Cardiac fibroblast (primary cell): ENCODE data around the gene CCDC110.

ENCODE experiments used
- DNase-seq, 2 donors: peaks; one replicate each; pipeline versions ENCODE4 v3.0.0 to v3.0.0-alpha.2; 2010; ENCODE audit warnings: low read depth in 2 of 2
- H3K4me3 ChIP-seq, 2 donors: replicated peaks in 1 of 2; 1 replicate in 1 of 2; 2 replicates in 1 of 2; pipeline ENCODE4 v1.5.1; 2011; ENCODE audit warnings: low read depth in 2 of 2, low read length in 2 of 2, mild to moderate bottlenecking in 2 of 2, moderate library complexity in 1 of 2
- TF ChIP-seq, protein P1 (sequence below): IDR thresholded peaks from one replicate; pipeline ENCODE4 v1.5.1; 2011; ENCODE audit warnings: low read depth, mild to moderate bottlenecking, low read length, inconsistent platforms

The CCDC110 gene

GRCh38 chr4:185411849-185412248, 59.7 kb downstream of the CCDC110 start:
- DNase-seq = no peak
- TF ChIP-seq, protein P1, sequence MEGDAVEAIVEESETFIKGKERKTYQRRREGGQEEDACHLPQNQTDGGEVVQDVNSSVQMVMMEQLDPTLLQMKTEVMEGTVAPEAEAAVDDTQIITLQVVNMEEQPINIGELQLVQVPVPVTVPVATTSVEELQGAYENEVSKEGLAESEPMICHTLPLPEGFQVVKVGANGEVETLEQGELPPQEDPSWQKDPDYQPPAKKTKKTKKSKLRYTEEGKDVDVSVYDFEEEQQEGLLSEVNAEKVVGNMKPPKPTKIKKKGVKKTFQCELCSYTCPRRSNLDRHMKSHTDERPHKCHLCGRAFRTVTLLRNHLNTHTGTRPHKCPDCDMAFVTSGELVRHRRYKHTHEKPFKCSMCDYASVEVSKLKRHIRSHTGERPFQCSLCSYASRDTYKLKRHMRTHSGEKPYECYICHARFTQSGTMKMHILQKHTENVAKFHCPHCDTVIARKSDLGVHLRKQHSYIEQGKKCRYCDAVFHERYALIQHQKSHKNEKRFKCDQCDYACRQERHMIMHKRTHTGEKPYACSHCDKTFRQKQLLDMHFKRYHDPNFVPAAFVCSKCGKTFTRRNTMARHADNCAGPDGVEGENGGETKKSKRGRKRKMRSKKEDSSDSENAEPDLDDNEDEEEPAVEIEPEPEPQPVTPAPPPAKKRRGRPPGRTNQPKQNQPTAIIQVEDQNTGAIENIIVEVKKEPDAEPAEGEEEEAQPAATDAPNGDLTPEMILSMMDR = no peak
- no peak overlapping the region for H3K4me3 ChIP-seq

DNA sequence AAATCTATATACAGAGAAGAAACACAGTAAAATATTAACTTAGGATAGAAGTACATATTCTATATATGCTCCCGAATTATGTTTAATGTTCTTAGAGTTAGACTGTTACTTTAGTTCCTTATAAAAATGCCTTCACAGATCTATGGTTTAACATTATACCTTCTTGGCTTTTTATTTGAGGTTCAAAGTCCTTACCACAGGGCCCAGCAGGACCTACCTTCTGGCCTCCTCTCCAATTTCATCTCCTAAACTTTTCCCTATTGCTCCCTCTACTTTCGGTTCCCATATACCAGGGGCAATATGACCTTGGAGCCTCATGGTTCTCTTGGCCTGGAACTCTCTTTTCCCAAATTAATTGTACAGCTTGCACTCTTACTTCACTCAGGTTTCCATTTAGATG, 63.1 kb downstream of the CCDC110 start:
- TF ChIP-seq, protein P1 = no peak
- no peak for DNase-seq
- no peak overlapping the region for H3K4me3 ChIP-seq

DNA sequence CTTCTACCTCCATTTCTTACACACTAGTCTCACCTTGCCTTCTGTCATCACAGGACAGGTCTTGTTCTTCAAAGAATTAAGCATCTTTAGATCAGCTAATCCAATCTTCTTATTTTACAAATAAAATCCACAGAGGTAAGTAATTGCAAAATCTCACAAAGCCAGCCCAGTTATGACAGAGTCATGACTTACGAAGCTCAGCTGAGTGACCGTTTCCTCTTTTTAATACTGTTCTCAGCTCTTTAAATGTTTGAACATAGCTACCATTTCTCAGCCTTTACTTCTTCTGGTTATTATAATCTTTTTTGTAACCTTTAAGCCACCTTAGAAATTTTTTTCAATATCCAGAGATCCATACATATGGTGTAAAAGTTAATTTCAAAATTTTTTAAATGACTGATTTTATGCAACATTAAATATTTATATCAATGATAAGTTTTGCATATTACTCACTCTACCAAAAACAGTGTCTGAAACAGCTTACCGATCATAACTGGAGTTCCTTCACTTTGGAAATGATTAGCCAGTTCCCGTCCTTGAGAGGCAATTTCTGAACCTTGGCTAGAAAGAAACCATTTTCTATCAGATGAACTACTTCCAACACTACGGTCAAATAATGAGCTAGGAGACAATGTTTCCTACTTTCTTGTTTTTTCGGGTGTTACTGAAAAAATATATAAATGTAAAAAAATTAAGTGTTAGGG, 66.1 kb downstream of the CCDC110 start:
- DNase-seq = no peak
- TF ChIP-seq, protein P1 = no peak
- no peak overlapping the region for H3K4me3 ChIP-seq

- no peak for DNase-seq
- no peak overlapping the region for H3K4me3 ChIP-seq
- TF ChIP-seq, protein P1 = no peak
Measured at GRCh38 chr4:185404031-185404430, 67.5 kb downstream of the CCDC110 start.

GRCh38 chr4:185399466-185399865, 72.1 kb downstream of the CCDC110 start:
- H3K4me3 ChIP-seq = no peak overlapping the region
- no peak for DNase-seq
- TF ChIP-seq, protein P1 = no peak

DNA sequence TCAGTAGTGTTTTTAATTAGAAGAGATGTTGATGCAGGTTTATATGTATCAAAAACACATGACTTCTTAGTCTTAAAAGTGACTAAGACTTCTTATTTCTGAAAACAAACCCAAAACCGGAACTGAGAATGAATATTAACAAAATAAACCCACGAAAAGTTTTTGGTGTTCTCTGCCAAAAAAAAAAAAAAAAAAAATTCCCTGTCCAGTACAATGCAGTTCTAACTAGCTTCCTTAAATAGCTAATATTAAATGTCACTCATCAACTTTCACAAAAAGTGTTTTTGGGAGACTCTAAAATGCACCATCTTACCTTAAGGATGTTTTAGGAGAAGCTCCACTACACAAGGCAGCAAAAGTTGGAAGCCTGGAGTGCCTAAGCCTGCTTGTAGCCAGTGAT, 72.9 kb downstream of the CCDC110 start:
- peak in 1 of 2 donors; percentile 28 for DNase-seq
- H3K4me3 ChIP-seq = no peak overlapping the region
- TF ChIP-seq, protein P1 = no peak
